GM18505 (cell line): ENCODE results near the gene SLC25A48.

Experiments
- ATAC-seq: cut with Tn5 transposase; IDR thresholded peaks from one replicate; pipeline ENCODE4 v1.9.1; 2021; ENCODE audit not compliant: unreplicated experiment
- POLR2A ChIP-seq: IDR thresholded peaks from 4 replicates; pipeline ENCODE4 v1.6.1; 2011; ENCODE audit warnings: borderline replicate concordance; ENCODE audit not compliant: insufficient read depth, insufficient read length; ENCODE audit errors: extremely low read depth

The SLC25A48 gene, protein sequence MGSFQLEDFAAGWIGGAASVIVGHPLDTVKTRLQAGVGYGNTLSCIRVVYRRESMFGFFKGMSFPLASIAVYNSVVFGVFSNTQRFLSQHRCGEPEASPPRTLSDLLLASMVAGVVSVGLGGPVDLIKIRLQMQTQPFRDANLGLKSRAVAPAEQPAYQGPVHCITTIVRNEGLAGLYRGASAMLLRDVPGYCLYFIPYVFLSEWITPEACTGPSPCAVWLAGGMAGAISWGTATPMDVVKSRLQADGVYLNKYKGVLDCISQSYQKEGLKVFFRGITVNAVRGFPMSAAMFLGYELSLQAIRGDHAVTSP

GRCh38 chr5:135834639-135835529, at the start of gene SLC25A48:
Gene SLC25A48 (plus strand): TSS chr5:135834663. CDS start chr5:135834848, 185 bp downstream.
- peak; percentile 18 for ATAC-seq
- TF ChIP-seq POLR2A: no peak

DNA sequence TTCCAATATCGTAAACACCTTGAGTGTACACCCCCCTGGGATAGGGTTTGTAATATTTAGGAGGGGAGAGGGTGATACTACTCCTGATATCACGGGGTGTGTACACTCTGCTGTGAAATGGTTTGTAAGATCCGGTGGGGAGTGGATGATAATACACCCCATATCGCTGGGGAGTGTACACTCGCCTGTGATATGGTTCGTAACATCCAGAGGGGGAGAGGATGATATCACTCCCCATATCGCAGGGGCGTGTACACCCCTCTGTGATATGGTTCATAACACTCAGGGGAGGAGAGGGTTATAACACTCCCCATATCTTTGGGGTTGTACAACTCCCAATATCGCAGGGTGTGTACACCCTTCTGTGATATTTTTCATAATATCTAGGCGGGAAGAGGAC, 33.8 kb upstream of the SLC25A48 start:
- no peak for ATAC-seq
- no peak for TF ChIP-seq POLR2A

GRCh38 chr5:135810188-135810943, 24.1 kb upstream of the SLC25A48 start:
- no peak for ATAC-seq
- no peak for TF ChIP-seq POLR2A

DNA sequence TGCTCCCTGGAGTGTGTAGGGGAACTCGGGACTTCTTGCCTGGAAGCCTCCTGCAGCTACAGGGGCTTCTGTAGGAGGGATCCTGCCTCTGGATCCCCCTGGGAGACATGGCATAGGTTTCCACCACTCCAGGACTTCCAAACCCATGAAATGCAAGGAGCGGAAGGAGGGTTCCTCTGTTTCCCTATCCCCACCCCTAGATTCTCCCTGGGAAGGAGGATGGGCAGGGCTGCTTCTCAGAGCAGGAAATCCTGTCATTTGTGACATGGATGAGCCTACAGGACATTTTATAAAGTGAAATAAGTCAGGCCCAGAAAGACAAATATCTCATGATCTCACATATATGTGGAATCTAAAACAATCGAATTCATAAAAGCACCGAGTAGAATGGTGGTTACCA, 23.5 kb upstream of the SLC25A48 start:
- no peak for TF ChIP-seq POLR2A
- no peak for ATAC-seq

DNA sequence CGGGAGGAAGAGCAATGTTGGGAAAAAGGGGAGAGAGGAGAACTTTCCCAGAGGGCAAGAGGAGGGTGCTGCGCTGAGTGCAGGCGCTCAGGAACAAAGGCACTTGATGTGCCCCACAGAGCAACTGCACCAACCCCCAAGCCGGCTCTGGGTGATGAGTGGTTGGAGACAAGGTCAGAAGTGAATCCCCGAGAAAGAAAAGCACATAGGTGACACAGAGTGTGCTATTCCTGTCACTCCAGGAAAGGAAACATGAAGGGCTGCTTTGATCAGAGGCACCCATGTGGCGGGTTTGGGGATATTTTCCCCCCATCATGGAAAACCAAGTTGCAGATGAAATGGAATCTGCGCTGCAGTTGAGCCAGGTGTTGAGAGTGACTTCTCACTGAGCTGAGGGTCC, 20.7 kb upstream of the SLC25A48 start:
- no peak for TF ChIP-seq POLR2A
- no peak for ATAC-seq

GRCh38 chr5:135814316-135814715, 20.1 kb upstream of the SLC25A48 start:
- no peak for ATAC-seq
- no peak for TF ChIP-seq POLR2A

DNA sequence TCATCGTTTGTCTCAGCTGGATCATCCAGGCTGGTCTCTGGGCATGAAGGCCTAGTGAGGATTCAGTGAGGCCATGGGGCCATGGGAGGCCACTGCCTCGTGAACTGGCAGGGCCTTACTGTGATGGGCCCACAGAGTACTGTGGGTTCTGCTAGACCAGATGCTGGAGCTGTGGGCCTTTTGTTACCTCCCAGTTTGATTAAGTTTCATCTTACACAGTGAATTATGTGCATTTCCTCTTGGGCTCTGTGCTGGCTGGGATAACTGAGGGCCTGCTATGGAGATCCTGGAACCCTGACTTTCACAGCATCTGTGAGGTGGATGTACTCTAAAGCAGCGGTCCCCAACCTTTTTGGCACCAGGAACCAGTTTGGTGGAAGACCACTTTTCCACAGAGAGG, 19.7 kb upstream of the SLC25A48 start:
- no peak for TF ChIP-seq POLR2A
- no peak for ATAC-seq

- no peak for ATAC-seq
- no peak for TF ChIP-seq POLR2A
These were observed 13.2 kb upstream of the SLC25A48 start for GRCh38 chr5:135821061-135821801.

- TF ChIP-seq POLR2A: no peak
- ATAC-seq: no peak
These were observed 12.7 kb upstream of the SLC25A48 start for GRCh38 chr5:135821802-135822201.

DNA sequence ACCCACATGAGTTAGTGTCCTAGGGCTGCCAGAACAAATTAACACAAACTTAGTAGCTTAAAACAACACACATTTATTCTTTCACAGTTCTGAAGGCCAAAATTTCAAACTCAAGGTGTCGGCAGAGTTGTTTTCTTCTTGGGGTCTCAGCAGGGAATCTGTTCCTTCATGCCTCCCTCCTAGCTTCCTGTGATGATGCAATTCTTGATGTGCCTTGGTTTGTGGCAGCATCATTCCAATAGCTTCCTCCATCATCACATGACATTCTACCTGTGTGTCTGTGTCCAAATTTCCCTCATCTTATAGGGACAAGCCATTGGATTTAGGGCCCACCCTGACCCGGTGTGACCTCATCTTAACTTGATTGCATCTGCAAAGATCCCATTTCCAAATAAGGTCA, 12.2 kb upstream of the SLC25A48 start:
- ATAC-seq: no peak
- no peak for TF ChIP-seq POLR2A

- ATAC-seq: no peak
These were observed 11.5 kb upstream of the SLC25A48 start for GRCh38 chr5:135822959-135823358.

DNA sequence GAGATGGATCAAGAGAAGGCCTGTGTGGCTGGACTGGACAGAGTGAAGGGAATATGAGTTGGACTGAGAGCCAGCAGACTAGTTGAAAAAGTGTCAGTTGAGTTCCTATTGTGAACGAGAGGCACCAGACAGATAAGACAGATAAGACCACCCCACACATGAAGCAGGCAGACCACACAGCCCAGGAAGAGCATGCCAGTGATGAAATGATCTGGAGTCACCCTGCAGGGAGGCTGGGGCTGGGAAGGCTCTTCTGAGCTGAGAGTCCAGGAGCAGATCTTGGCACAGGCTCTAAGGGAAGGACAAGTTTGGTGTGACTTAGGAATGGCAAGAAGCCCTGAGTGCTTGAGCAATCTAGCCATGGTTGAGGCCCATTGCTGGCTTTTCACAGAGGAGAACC, 10.6 kb upstream of the SLC25A48 start:
- ATAC-seq: no peak
- TF ChIP-seq POLR2A: no peak

More at GRCh38 chr5:135822959-135823358, 11.5 kb upstream of the SLC25A48 start:
- no peak for TF ChIP-seq POLR2A
